ENCODE measurements around the gene TOLLIP. TPM values are rescaled to one million over a fixed set of nuclear protein-coding genes. Genes with fewer than 3 reads are reported as not detected.

Gene TOLLIP
- total RNA-seq, 1 experiment from 2014 or later, result 53.4 TPM

DNA sequence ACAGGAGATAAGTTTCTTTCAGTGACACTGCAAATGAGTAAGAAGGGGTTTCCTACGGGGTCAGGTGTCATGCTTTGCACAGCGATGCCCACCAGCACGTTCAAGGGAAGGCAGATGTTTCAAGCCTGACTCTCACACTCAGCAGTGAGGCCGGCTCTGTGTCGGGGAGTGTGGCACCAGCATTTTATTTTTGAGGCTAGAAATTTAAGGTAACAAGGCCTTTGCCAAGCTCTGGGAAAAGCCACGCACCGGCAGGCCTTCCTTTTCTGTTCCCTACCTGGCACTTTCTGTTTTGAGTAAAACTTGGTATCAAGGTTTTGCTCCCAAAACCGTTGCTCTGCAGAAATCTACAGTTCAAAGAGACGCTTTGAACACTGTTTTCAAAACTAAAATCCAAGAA lies 38.0 kb downstream of the TOLLIP start:
- H3K27me3 Mint-ChIP-seq (ENCODE audit: unreplicated experiment), result no peaks in the 10 kb centered on the region
- DNase-seq, result no peak
- no TSS peak for BruUV-seq (replicated peaks)
- TF ChIP-seq, protein P1, sequence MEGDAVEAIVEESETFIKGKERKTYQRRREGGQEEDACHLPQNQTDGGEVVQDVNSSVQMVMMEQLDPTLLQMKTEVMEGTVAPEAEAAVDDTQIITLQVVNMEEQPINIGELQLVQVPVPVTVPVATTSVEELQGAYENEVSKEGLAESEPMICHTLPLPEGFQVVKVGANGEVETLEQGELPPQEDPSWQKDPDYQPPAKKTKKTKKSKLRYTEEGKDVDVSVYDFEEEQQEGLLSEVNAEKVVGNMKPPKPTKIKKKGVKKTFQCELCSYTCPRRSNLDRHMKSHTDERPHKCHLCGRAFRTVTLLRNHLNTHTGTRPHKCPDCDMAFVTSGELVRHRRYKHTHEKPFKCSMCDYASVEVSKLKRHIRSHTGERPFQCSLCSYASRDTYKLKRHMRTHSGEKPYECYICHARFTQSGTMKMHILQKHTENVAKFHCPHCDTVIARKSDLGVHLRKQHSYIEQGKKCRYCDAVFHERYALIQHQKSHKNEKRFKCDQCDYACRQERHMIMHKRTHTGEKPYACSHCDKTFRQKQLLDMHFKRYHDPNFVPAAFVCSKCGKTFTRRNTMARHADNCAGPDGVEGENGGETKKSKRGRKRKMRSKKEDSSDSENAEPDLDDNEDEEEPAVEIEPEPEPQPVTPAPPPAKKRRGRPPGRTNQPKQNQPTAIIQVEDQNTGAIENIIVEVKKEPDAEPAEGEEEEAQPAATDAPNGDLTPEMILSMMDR (IDR thresholded peaks at IDR 0.05; ENCODE audit: unreplicated experiment), result no peak
- H3K4me3 Mint-ChIP-seq (ENCODE audit: low read depth, unreplicated experiment), result no peak overlapping the region
- CTCF ChIA-PET, result interaction anchor here (0.6 kb wide), 1 partner anchor 1099 kb away, joined by 4 read pairs; no protein-coding TSS in a partner anchor
- intact Hi-C loops (cut with micrococcal nuclease; ENCODE audit: unreplicated experiment), result no loop called here
- peaks cover 9% of the 10 kb centered on the region for H3K36me3 Mint-ChIP-seq (ENCODE audit: insufficient read depth, unreplicated experiment)
- no peaks in the 10 kb centered on the region for H3K4me1 Mint-ChIP-seq (ENCODE audit: low read depth, unreplicated experiment)
- peaks cover 3% of the 10 kb centered on the region for H3K9me3 Mint-ChIP-seq (ENCODE audit: low read depth, unreplicated experiment)
- no peak overlapping the region for H3K27ac Mint-ChIP-seq (ENCODE audit: unreplicated experiment)

DNA sequence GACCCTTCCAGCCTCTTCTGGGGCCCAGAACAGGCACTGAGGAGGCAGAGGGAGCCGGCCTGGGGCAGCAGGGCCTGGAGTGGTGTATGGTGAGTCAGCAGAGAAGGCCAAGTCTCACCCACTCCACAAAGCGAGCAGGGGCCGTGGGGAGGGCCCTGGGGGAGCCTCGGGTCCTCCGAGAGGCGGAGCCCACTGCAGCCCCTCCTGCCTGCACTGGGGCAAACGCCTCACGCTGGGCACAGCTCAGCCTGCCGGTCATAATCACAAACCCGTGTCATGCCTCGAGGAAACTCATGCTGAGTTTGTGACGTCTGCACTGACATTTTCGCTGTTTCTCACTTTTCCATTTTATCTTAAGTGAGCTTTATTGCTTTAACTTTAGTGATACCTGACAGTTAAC lies 38.4 kb downstream of the TOLLIP start:
- no TSS peak for BruUV-seq (replicated peaks)

DNA sequence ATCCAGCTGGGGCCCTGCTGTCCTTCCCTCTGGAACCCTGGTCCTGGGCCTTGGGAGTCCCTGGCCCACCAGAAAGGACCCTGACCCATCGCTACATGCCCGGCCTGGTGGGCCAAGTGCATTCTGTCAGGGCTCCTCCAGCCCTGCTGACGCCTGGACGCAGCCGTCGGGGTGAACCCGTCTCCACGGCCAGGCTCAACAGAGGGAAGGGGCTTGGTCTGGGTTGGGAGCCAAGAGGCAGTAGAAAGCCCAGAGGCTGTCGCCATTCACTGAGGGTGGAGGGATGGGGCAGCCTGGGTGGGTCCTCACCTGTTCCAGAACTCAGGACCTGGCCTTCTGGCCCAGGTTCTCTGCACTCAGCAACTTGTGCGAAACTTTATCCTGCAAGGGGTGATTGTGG lies 39.0 kb downstream of the TOLLIP start:
- Mint-ChIP-seq H3K27me3 (ENCODE audit: unreplicated experiment) (no peaks in the 10 kb centered on the region), H3K4me1 (ENCODE audit: low read depth, unreplicated experiment) (no peaks in the 10 kb centered on the region), H3K36me3 (ENCODE audit: insufficient read depth, unreplicated experiment) (peaks cover 9% of the 10 kb centered on the region), H3K27ac (ENCODE audit: unreplicated experiment) (no peak overlapping the region), H3K4me3 (ENCODE audit: low read depth, unreplicated experiment) (no peak overlapping the region), H3K9me3 (ENCODE audit: low read depth, unreplicated experiment) (peaks cover 3% of the 10 kb centered on the region)
- TF ChIP-seq, protein P1 (IDR thresholded peaks at IDR 0.05; ENCODE audit: unreplicated experiment), result no peak
- no peak for DNase-seq
- BruUV-seq (replicated peaks), result no TSS peak
- CTCF ChIA-PET, result interaction anchor here (0.6 kb wide), 1 partner anchor 1100 kb away, joined by 4 read pairs; no protein-coding TSS in a partner anchor
- intact Hi-C loops (cut with micrococcal nuclease; ENCODE audit: unreplicated experiment), result no loop called here

More for the DNA sequence above, 38.4 kb downstream of the TOLLIP start:
- H3K4me1 Mint-ChIP-seq (ENCODE audit: low read depth, unreplicated experiment), result no peaks in the 10 kb centered on the region
- intact Hi-C loops (cut with micrococcal nuclease; ENCODE audit: unreplicated experiment), result no loop called here
- no peaks in the 10 kb centered on the region for H3K27me3 Mint-ChIP-seq (ENCODE audit: unreplicated experiment)
- H3K27ac Mint-ChIP-seq (ENCODE audit: unreplicated experiment), result no peak overlapping the region
- TF ChIP-seq, protein P1 (IDR thresholded peaks at IDR 0.05; ENCODE audit: unreplicated experiment), result no peak
- peaks cover 9% of the 10 kb centered on the region for H3K36me3 Mint-ChIP-seq (ENCODE audit: insufficient read depth, unreplicated experiment)
- DNase-seq, result no peak
- H3K9me3 Mint-ChIP-seq (ENCODE audit: low read depth, unreplicated experiment), result peaks cover 3% of the 10 kb centered on the region
- CTCF ChIA-PET, result interaction anchor here (0.6 kb wide), 1 partner anchor 1099 kb away, joined by 4 read pairs; no protein-coding TSS in a partner anchor
- H3K4me3 Mint-ChIP-seq (ENCODE audit: low read depth, unreplicated experiment), result no peak overlapping the region

DNA sequence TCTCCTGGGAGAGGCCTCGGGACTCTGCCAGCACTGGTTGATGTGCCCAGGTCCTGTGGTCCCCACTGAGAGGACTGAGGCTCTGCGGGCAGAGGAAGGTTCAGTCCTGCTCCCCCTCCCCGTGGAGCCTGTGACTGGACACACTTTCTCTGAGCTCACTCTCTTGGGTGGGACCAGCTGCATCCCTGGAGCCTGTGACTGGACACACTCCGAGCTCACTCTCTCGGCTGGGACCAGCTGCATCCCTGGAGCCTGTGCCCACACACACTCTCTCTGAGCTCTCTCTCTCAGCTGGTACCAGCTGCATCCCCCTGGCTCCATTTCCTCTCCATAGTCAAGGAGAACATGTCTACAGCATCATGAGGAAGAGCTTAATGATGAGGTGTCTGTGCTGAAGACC lies 39.5 kb downstream of the TOLLIP start:
- Mint-ChIP-seq H3K27ac (ENCODE audit: unreplicated experiment) (no peak overlapping the region), H3K27me3 (ENCODE audit: unreplicated experiment) (no peaks in the 10 kb centered on the region), H3K36me3 (ENCODE audit: insufficient read depth, unreplicated experiment) (peaks cover 9% of the 10 kb centered on the region), H3K4me3 (ENCODE audit: low read depth, unreplicated experiment) (no peak overlapping the region), H3K9me3 (ENCODE audit: low read depth, unreplicated experiment) (peaks cover 3% of the 10 kb centered on the region), H3K4me1 (ENCODE audit: low read depth, unreplicated experiment) (no peaks in the 10 kb centered on the region)
- intact Hi-C loops (cut with micrococcal nuclease; ENCODE audit: unreplicated experiment), result no loop called here
- CTCF ChIA-PET, result no interaction called here
- DNase-seq, result no peak
- TF ChIP-seq, protein P1 (IDR thresholded peaks at IDR 0.05; ENCODE audit: unreplicated experiment), result no peak
- no TSS peak for BruUV-seq (replicated peaks)
